ENCODE results near the gene H6PD.

Gene H6PD

DNA sequence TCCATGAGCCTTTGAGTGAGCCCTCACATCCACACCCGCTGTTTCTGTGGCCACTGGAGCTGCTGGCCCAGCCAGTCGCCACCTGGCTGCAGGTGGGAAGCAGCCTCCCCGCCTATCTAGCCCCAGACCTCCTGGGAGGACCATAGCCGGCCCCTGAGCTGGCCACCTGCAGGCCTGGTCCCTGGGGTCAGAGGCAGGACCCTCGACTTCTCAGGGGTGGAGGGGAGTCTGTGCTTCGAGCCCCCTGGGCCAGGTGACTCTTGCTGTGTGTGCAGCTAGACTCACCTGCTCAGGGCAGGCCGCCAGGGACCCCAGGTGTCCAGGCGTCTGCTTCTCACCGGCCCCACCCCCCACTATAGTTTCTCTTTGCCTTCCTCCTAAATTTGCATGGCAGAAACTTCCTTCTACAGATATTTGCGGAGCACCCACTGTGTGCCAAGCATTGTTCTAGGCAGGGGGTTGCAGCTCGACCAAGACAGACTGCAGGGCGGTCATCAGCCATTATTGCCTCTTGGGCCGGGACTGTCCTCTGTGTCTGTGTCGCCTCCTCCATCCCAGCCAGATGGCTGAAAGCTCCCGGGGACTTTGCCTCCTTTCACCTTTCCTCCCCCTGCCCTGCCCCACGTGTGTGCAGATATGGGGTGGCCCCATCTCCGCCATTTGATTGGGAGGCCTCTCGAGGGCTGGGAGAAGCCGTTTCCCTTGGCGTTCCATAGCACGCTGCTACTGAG is 85.4 kb downstream of the H6PD start:
- DNase-seq = no peak

Data from CD4-positive, alpha-beta T cell treated with Interleukin-15 for 1 hour (primary cell).